DOHH2 (cell line): ENCODE data around the gene EMSY.
"Not testable (repeated sequence)": the region's sequence is repeated elsewhere in the genome, so short reads cannot be mapped to it uniquely, and the experiment has no call there.

Experiments used
- H3F3A ChIP-seq: fragments of 200-600 bp; sonication (generic), shearing (Covaris generic); 2 replicates; pipeline ENCODE4 v1.6.0; 2016; ENCODE audit warnings: antibody characterized with exemption, mild to moderate bottlenecking; ENCODE audit not compliant: control insufficient read depth, insufficient read depth
- H3K27ac ChIP-seq: fragments of 200-600 bp; sonication (generic); 2 replicates; pipeline ENCODE4 v1.5.1; 2014; ENCODE audit warnings: low read depth, mild to moderate bottlenecking, low read length, moderate library complexity
- H3K27me3 ChIP-seq: fragments of 200-600 bp; sonication (generic); 2 replicates; pipeline ENCODE4 v1.6.1; 2014; ENCODE audit warnings: mild to moderate bottlenecking, low read length, mixed read lengths; ENCODE audit not compliant: control insufficient read depth
- H3K36me3 ChIP-seq: fragments of 200-600 bp; sonication (generic); 2 replicates; pipeline ENCODE4 v1.6.1; 2014; ENCODE audit warnings: mild to moderate bottlenecking, low read length, moderate library complexity, mixed read lengths; ENCODE audit not compliant: control insufficient read depth
- H3K4me1 ChIP-seq: fragments of 200-600 bp; sonication (generic); 2 replicates; pipeline ENCODE4 v1.6.1; 2014; ENCODE audit warnings: mild to moderate bottlenecking, low read length, mixed read lengths; ENCODE audit not compliant: control insufficient read depth
- H3K4me2 ChIP-seq: fragments of 200-600 bp; sonication (generic); 2 replicates; pipeline ENCODE4 v1.6.0; 2014; ENCODE audit warnings: mild to moderate bottlenecking, low read length, moderate library complexity
- H3K4me3 ChIP-seq: fragments of 200-600 bp; sonication (generic); 2 replicates; pipeline ENCODE4 v1.5.1; 2014; ENCODE audit warnings: mild to moderate bottlenecking, low read length, mixed read lengths
- H3K79me2 ChIP-seq: fragments of 200-600 bp; sonication (generic); 2 replicates; pipeline ENCODE4 v1.6.1; 2014; ENCODE audit warnings: mild to moderate bottlenecking, low read length, mixed read lengths; ENCODE audit not compliant: control insufficient read depth
- H3K9me2 ChIP-seq: fragments of 200-600 bp; sonication (generic); replicated peaks from 2 replicates; pipeline ENCODE4 v1.6.1; 2014; ENCODE audit warnings: mild to moderate bottlenecking, low read length, mixed read lengths; ENCODE audit not compliant: control insufficient read depth
- H3K9me3 ChIP-seq: fragments of 200-600 bp; sonication (generic); 2 replicates; pipeline ENCODE4 v1.6.1; 2014; ENCODE audit warnings: antibody characterized with exemption, low read length, mixed read lengths; ENCODE audit not compliant: control insufficient read depth, insufficient read depth
- H4K20me1 ChIP-seq: fragments of 200-600 bp; sonication (generic); 2 replicates; pipeline ENCODE4 v1.6.0; 2014; ENCODE audit warnings: low read depth, mild to moderate bottlenecking, antibody characterized with exemption, low read length, moderate library complexity; ENCODE audit not compliant: control insufficient read depth, insufficient read depth
- EZH2phosphoT487 ChIP-seq: fragments of 200-600 bp; sonication (generic); IDR thresholded peaks from 2 replicates; pipeline ENCODE4 v1.6.1; 2017; ENCODE audit warnings: borderline replicate concordance, mild to moderate bottlenecking, antibody characterized with exemption, low read length, moderate library complexity, mixed read lengths
- TF ChIP-seq, protein P1 (sequence below): fragments of 200-600 bp; sonication (generic); IDR thresholded peaks from one replicate; pipeline ENCODE4 v1.5.1; 2014; ENCODE audit warnings: antibody characterized with exemption, mild to moderate bottlenecking, low read depth, low read length; ENCODE audit not compliant: poor library complexity, severe bottlenecking

EMSY gene

DNA sequence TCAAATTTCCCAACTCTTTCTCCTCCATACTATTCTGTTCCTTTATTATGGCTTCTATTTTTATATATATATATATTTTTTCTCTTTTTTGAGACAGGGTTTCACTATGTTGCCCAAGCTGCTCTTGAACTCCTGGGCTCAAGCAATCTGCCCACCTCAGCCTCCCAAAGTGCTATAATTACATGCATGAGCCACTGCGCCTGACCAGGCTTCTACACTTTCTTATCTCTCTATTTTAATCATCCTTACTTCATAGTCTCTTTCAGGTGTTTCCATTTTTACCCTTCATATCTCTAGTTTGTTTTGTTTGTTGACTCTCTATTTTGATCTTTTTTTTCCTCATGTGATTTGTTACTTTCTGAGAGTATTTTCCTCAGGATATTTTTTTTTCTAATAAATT lies 43.9 kb upstream of the EMSY start:
- no peaks in the 10 kb centered on the region for H4K20me1 ChIP-seq
- no peak overlapping the region for H3K4me2 ChIP-seq
- no peaks in the 10 kb centered on the region for H3K79me2 ChIP-seq
- H3K36me3 ChIP-seq: no peaks in the 10 kb centered on the region
- no peak overlapping the region for H3K27ac ChIP-seq
- no peaks in the 10 kb centered on the region for H3K9me3 ChIP-seq
- H3K27me3 ChIP-seq: no peaks in the 10 kb centered on the region
- H3K9me2 ChIP-seq: no peaks in the 10 kb centered on the region
- TF ChIP-seq, protein P1, sequence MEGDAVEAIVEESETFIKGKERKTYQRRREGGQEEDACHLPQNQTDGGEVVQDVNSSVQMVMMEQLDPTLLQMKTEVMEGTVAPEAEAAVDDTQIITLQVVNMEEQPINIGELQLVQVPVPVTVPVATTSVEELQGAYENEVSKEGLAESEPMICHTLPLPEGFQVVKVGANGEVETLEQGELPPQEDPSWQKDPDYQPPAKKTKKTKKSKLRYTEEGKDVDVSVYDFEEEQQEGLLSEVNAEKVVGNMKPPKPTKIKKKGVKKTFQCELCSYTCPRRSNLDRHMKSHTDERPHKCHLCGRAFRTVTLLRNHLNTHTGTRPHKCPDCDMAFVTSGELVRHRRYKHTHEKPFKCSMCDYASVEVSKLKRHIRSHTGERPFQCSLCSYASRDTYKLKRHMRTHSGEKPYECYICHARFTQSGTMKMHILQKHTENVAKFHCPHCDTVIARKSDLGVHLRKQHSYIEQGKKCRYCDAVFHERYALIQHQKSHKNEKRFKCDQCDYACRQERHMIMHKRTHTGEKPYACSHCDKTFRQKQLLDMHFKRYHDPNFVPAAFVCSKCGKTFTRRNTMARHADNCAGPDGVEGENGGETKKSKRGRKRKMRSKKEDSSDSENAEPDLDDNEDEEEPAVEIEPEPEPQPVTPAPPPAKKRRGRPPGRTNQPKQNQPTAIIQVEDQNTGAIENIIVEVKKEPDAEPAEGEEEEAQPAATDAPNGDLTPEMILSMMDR: no peak
- no peak for TF ChIP-seq EZH2phosphoT487
- no peaks in the 10 kb centered on the region for H3F3A ChIP-seq
- H3K4me1 ChIP-seq: no peaks in the 10 kb centered on the region
- no peak overlapping the region for H3K4me3 ChIP-seq

DNA sequence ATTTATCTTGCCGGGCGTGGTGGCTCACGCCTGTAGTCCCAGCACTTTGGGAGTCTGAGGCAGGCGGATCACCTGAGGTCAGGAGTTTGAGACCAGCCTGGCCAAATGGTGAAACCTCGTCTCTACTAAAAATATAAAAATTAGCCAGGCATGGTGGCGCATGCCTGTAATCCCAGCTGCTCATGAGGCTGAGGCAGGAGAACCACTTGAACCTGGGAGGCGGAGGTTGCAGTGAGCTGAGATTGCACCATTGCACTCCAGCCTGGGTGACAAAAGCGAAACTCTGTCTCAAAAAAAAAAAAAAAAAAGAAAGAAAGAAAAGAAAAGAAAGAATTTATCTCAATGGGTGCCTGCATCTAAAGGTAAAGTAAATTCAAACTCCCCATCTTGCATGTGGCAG lies 43.3 kb upstream of the EMSY start:
- not testable (repeated sequence) for H3K27ac ChIP-seq, H4K20me1 ChIP-seq, H3K9me2 ChIP-seq, H3K79me2 ChIP-seq, H3K27me3 ChIP-seq, H3K4me2 ChIP-seq, H3K36me3 ChIP-seq, H3K4me1 ChIP-seq, H3K4me3 ChIP-seq, H3K9me3 ChIP-seq, H3F3A ChIP-seq

DNA sequence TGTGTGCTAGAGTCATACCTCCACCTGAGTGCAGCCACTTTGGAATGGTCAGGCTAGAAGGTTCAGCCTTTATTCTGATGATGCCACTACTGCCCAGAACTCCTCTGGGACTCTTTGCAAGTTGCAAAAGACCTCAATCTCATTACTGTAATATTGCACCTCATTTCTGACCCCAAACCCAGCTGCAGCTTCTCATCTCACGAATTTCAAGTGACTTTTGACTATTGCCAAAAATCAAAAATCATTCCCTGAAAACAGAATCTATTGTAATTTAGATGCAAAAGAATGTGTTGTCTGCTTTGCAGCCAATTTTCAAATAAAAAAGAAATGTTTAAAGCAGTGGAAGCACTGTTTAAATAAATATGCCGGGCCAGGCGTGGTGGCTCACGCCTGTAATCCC lies 38.5 kb upstream of the EMSY start:
- no peaks in the 10 kb centered on the region for H4K20me1 ChIP-seq
- H3F3A ChIP-seq: no peaks in the 10 kb centered on the region
- no peak overlapping the region for H3K27ac ChIP-seq
- no peak for TF ChIP-seq EZH2phosphoT487
- TF ChIP-seq, protein P1: no peak
- no peaks in the 10 kb centered on the region for H3K9me2 ChIP-seq
- no peaks in the 10 kb centered on the region for H3K9me3 ChIP-seq
- no peaks in the 10 kb centered on the region for H3K79me2 ChIP-seq
- H3K27me3 ChIP-seq: no peaks in the 10 kb centered on the region
- peaks cover 10% of the 10 kb centered on the region for H3K4me1 ChIP-seq
- H3K4me3 ChIP-seq: no peak overlapping the region
- no peaks in the 10 kb centered on the region for H3K36me3 ChIP-seq
- no peak overlapping the region for H3K4me2 ChIP-seq

DNA sequence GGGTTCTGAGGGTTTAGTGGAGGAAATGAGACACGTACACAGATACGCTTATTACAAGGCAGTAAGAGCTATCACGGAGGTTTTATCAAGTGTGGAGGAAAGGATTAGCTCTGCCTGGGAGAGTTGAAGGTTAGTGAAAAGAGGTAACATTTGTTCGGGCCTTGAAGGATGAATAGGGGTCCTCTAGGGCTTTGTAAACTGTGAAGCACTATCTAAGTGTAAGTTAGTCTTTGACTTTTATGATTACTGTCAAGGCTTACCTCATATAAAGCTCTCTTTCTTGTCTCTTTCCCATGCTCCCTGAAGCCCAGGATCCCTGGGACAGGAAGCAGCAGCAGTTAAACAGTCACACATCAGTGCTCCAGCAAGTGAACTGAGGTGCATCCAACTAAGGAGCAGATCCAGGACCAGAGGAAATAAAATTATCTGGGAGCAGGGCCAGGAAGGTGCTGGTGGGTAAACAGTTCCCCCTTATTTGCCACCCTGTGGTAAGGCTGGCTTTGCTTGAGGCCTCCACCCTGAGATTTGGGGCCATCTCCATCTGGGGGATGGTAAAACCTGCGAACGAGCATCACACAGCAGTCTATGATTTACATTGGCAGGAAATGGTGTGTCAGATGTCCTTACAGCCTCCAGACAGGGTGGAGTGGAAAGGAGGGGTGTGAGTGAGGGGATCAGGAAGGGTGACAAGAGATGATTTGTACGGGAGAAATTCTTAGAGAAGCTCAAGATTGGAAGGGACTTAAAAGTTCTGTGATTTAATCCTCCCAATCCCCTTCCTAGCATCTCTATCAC lies 36.5 kb upstream of the EMSY start:
- Histone ChIP-seq H3K27me3 (no peaks in the 10 kb centered on the region; the same call in 1 of the 2 replicates), H3K36me3 (no peaks in the 10 kb centered on the region), H3K9me3 (no peaks in the 10 kb centered on the region), H3K9me2 (no peaks in the 10 kb centered on the region), H3K4me3 (no peak overlapping the region), H4K20me1 (no peaks in the 10 kb centered on the region), H3K27ac (no peak overlapping the region), H3K4me2 (peak overlapping the region; percentile 34), H3K4me1 (peaks cover 10% of the 10 kb centered on the region), H3F3A (no peaks in the 10 kb centered on the region), H3K79me2 (no peaks in the 10 kb centered on the region)
- TF ChIP-seq, protein P1: no peak
- TF ChIP-seq EZH2phosphoT487: no peak
